Small intestine (tissue), 16 donors: ENCODE measurements around the gene OR4M1. TPM values are rescaled to one million over a fixed set of nuclear protein-coding genes. Genes with fewer than 3 reads are reported as not detected.
"Not testable (repeated sequence)": the region's sequence is repeated elsewhere in the genome, so short reads cannot be mapped to it uniquely, and the experiment has no call there.

Experiments used
- DNase-seq, 2 donors: peaks; one replicate each; pipeline versions ENCODE4 v3.0.0 to v3.0.0-alpha.2; 2013
- FAIRE-seq: peaks from 2 replicates; lab custom pipeline; 2012; peaks lifted over from hg19 to GRCh38; lab: Jason Lieb, UNC
- H3K27ac ChIP-seq, 3 donors: one replicate each; pipeline ENCODE4 v1.5.1; 2013; ENCODE audit warnings: low read length in 2 of 3, mild to moderate bottlenecking in 2 of 3, control low read depth in 1 of 3, inconsistent platforms in 1 of 3, low read depth in 1 of 3, moderate library complexity in 1 of 3
- H3K27me3 ChIP-seq, 3 donors: one replicate each; pipeline ENCODE4 v1.6.1; 2013; ENCODE audit warnings: low read length in 3 of 3, inconsistent platforms in 1 of 3; ENCODE audit not compliant: control insufficient read depth in 3 of 3, insufficient read depth in 3 of 3
- H3K36me3 ChIP-seq, 3 donors: one replicate each; pipeline ENCODE4 v1.6.1; 2013; ENCODE audit warnings: low read length in 3 of 3, inconsistent platforms in 1 of 3, low read depth in 1 of 3, mild to moderate bottlenecking in 1 of 3, moderate library complexity in 1 of 3; ENCODE audit not compliant: control insufficient read depth in 3 of 3, insufficient read depth in 2 of 3
- H3K4me1 ChIP-seq, 3 donors: one replicate each; pipeline ENCODE4 v1.6.1; 2013; ENCODE audit warnings: low read length in 2 of 3, inconsistent platforms in 1 of 3, low read depth in 1 of 3, mild to moderate bottlenecking in 1 of 3, moderate library complexity in 1 of 3; ENCODE audit not compliant: control insufficient read depth in 3 of 3, insufficient read depth in 2 of 3
- H3K4me3 ChIP-seq, 3 donors: one replicate each; pipeline ENCODE4 v1.5.1; 2013; ENCODE audit warnings: low read length in 3 of 3, control low read depth in 1 of 3, inconsistent platforms in 1 of 3, low read depth in 1 of 3, mild to moderate bottlenecking in 1 of 3, moderate library complexity in 1 of 3
- H3K9me3 ChIP-seq, 2 donors: one replicate each; pipeline ENCODE4 v1.6.1; 2013; ENCODE audit warnings: low read depth in 1 of 2, low read length in 1 of 2; ENCODE audit not compliant: control insufficient read depth in 2 of 2, insufficient read depth in 1 of 2
- WGBS, 3 donors: extraction: QIAGEN DNeasy Blood & Tissue Kit; methylation state at CpG; one replicate each; pipeline ENCODE4 v1.1.7; 2013; 5-methylcytosine and 5-hydroxymethylcytosine counted together
- long read RNA-seq, 10 donors: transcript quantifications; one replicate each; lab custom pipeline, GENCODE V29; 2026
- polyA plus RNA-seq, 4 donors: library from polyadenylated mRNA; stranded (reverse) in 3 of 4; unstranded in 1 of 4; fragments of 200-250 nt in 3 of 4; fragments of 120-200 nt in 1 of 4; gene quantifications; one replicate each; pipeline versions ENCODE4 v1.2.1 to v1.2.3, GENCODE V29; 2013
- donor health status: healthy with polysubstance abuse.
- donor health status: control.
- donor health status: control.
- donor health status: Bipolar disorder and iron deficiency.
- donor health status: healthy.

Gene OR4M1, protein sequence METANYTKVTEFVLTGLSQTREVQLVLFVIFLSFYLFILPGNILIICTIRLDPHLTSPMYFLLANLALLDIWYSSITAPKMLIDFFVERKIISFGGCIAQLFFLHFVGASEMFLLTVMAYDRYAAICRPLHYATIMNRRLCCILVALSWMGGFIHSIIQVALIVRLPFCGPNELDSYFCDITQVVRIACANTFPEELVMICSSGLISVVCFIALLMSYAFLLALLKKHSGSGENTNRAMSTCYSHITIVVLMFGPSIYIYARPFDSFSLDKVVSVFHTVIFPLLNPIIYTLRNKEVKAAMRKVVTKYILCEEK
- not detected for polyA plus RNA-seq
- long read RNA-seq, donor 1, result 0 reads
- long read RNA-seq, donor 2, result 0 reads
- long read RNA-seq, donor 3, result 0 reads
- long read RNA-seq, donor 4, result 0 reads
- long read RNA-seq, donor 5, result 0 reads
- long read RNA-seq, donor 6, result 0 reads
- long read RNA-seq, donor 7, result 0 reads
- long read RNA-seq, donor 8, result 0 reads
- long read RNA-seq, donor 9, result 0 reads
- long read RNA-seq, donor 10, result 0 reads

DNA sequence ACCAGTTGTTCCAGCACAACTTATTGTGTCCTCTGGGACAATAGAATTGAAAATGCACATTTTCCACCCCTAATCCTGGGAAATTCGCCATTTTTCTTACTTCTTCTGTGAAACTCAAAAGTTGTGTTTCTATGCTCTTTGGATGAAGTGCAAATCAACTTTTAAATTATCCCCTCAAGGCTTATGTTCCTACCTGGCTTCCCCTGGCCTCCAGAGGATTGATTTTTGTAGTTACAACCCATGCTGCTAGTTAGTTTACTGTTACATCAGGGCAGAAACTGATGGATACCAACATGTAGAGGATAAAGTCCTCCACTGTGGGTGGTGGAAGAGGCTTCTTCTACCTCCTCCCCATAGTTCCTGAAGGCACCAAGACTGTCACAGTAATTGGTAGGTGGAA lies at the start of gene OR4M1:
Gene OR4M1, plus strand, starts transcription at position 301 of the 400 bp plus-strand sequence. CDS start 6,819 bp downstream, outside the sequence.
- not testable (repeated sequence) for H3K4me1 ChIP-seq, H3K4me3 ChIP-seq, FAIRE-seq, H3K27ac ChIP-seq, H3K36me3 ChIP-seq, H3K27me3 ChIP-seq, DNase-seq
- 0 to 9% (median 3%) methylated on average over 1 of the region's 1 CpG for WGBS, 3 donors
- peaks cover 5 to 11% of the 10 kb centered on the region in 2 donors for H3K9me3 ChIP-seq

DNA sequence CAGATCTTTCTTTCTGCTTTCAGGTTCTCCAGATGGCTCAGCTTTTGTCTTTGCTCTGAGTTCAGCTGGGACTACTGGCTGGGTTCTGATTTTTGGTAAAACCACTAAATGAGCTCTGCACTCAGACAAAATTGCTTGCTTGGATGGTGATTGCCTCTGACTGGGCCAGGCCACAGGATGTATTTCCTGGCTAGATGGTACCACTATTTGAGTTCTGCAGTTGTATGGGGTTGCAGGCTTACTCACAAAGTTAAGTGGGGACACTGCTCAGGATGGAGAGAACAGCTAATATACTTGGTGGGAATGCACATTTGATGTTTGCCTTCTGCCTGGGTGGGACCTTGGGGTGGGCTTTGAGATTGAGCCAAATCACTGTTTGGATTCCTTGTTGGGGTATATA lies 43.9 kb upstream of the OR4M1 start:
- DNase-seq (no peak), FAIRE-seq (no peak)
- H3K4me1 ChIP-seq, result no peaks in the 10 kb centered on the region
- H3K27ac ChIP-seq, result no peak overlapping the region
- H3K36me3 ChIP-seq, result no peaks in the 10 kb centered on the region
- H3K4me3 ChIP-seq, result no peak overlapping the region
- peaks cover 0 to 10% of the 10 kb centered on the region in 2 donors for H3K9me3 ChIP-seq
- no peaks in the 10 kb centered on the region for H3K27me3 ChIP-seq

DNA sequence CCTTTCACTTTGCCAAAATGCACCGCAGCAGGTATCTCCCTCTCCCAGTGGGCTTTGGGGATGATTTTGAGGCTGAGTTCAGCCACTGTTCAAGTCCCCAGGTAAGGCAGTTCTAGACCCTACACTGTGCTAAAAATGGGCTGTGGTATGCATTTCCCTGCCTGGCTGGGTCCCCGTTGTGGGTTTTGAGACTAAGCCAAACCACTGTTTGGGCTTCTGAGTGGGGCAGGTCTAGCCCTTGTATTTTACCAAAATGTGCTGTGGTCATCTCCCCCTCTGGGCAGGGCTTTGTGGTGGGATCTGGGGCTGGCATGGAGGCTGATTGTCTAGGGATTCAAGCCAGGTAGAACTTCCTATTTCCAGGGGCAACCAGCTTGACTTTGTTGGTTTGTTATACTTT lies 43.5 kb upstream of the OR4M1 start:
- H3K36me3 ChIP-seq, result no peaks in the 10 kb centered on the region
- no peaks in the 10 kb centered on the region for H3K27me3 ChIP-seq
- FAIRE-seq (no peak), DNase-seq (no peak)
- WGBS, 3 donors, result 55 to 70% (median 69%) methylated on average over 2 of the region's 2 CpGs
- peaks cover 0 to 10% of the 10 kb centered on the region in 2 donors for H3K9me3 ChIP-seq
- H3K4me3 ChIP-seq, result no peak overlapping the region
- no peak overlapping the region for H3K27ac ChIP-seq
- no peaks in the 10 kb centered on the region for H3K4me1 ChIP-seq

DNA sequence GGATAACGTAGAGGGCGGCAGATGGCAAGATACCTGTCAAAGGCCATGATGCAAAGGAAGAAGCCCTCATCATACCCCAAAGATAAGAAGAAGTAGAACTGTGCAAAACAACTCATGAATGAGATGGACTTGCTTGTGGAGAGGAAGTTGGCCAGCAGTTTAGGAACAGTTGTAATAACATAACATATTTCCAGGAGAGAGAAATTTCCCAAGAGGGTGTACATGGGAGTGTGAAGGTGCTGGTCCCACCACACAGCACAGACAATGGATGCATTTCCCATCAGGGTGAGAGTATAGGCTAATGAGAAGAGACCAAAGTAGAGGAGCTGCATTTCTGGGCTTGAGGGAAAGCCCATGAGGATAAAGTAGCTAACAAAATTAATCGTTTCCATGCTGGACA lies 39.4 kb upstream of the OR4M1 start:
- FAIRE-seq, H3K4me1 ChIP-seq, H3K36me3 ChIP-seq, DNase-seq, H3K9me3 ChIP-seq, H3K27ac ChIP-seq, H3K4me3 ChIP-seq, H3K27me3 ChIP-seq: not testable (repeated sequence)
- WGBS, 3 donors, result 66 to 81% (median 73%) methylated on average over 3 of the region's 3 CpGs

DNA sequence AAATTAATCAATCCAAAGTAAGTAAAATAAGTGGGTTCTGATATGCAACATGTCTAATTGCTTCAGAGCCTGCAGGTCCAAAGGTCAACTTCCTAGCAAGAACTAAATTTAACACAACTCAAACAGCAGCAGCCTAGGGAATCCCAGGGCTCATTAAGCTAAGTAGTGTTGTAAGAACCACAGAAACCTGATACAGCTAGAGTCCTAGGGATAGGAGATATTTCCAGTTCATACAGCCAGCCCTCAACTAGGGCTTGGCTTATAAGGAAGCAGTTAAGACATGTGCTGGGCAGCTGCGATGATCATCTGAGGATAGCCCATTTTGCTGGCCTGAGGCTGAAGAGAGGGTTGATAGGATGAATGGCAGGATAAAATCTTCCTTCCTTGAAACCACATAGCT lies 30.0 kb upstream of the OR4M1 start, which contains the start of gene OR4Q3:
Gene OR4Q3, plus strand, starts transcription at position 316 of the 400 bp plus-strand sequence.
- no peaks in the 10 kb centered on the region for H3K36me3 ChIP-seq
- no peak for FAIRE-seq
- no peak within 1 kb of the TSS for H3K4me3 ChIP-seq
- no peak within 1 kb of the TSS for H3K27ac ChIP-seq
- H3K9me3 ChIP-seq, result peaks cover 2 to 9% of the 10 kb centered on the region in 2 donors
- H3K27me3 ChIP-seq, result no peaks in the 10 kb centered on the region
- WGBS, 3 donors, result 73 to 100% (median 81%) methylated on average over 1 of the region's 1 CpG
- no peaks in the 10 kb centered on the region for H3K4me1 ChIP-seq
- no peak for DNase-seq

DNA sequence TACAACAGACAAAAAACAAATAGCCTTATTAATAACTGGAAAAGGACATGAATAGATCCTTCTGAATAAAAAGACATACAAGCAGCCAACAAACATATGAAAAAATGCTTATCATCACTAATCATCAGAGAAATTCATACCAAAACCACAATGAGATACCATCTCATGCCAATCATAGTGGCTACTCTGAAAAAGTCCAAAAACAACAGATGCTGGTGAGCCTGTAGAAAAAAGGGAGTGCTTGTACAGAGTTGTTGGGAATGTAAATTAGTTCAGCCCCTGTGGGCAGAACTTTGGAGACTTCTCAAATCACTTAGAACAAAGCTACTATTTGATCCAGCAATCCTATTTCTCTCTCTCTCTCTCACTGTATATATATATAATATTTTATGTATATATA lies 21.0 kb upstream of the OR4M1 start:
- H3K4me3 ChIP-seq, H3K27ac ChIP-seq, FAIRE-seq, DNase-seq, H3K36me3 ChIP-seq, H3K27me3 ChIP-seq, H3K9me3 ChIP-seq, H3K4me1 ChIP-seq: not testable (repeated sequence)

DNA sequence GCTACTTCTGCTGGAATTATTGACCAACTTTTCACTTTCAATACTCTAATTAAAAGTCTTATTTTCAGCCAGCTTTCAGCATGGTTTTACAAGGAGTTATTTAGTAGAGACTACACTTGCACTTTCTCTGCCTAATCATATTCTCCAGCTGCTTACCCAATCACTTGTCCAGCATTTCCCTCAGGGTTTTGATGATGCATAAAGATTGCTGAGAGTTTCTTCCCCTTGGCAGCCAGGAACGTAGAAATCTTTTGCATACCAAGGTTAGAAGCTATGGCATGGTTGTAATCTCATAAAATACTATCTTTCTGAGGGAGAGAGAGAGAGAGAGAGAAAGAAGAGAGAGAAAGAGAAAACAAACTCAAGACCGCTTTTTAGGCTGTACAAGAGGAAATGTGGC lies 19.1 kb upstream of the OR4M1 start:
- FAIRE-seq (no peak), DNase-seq (no peak)
- Histone ChIP-seq H3K27ac (no peak overlapping the region), H3K9me3 (no peaks in the 10 kb centered on the region), H3K36me3 (no peaks in the 10 kb centered on the region), H3K27me3 (no peaks in the 10 kb centered on the region), H3K4me1 (no peaks in the 10 kb centered on the region), H3K4me3 (no peak overlapping the region)
- 23 to 33% (median 24%) methylated on average over 2 of the region's 2 CpGs for WGBS, 3 donors

DNA sequence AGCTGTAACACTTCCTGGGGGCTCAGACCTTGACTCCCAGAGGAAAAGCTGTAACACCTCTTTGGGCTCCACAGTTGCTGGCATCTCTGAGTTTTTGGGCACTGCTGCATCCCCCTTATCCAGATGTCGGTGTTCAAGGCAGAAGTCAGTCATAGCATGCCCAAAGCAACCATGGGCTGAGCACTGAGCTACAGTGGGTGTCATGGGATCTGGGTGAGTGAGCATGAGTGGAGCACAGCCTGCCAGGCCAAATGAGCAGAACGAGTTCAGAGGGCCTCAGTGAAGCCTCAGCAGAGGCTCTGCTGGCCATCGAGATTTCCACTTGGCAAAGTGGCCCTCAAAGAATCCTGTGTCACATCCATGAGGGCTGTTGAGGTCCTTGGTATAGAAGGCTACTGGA lies 1.8 kb upstream of the OR4M1 start:
- 43 to 50% (median 49%) methylated on average over 3 of the region's 3 CpGs for WGBS, 3 donors
- FAIRE-seq, result not testable (repeated sequence)

More for the DNA sequence above, 1.8 kb upstream of the OR4M1 start:
- H3K36me3 ChIP-seq, H3K27me3 ChIP-seq, H3K4me1 ChIP-seq, H3K27ac ChIP-seq, H3K4me3 ChIP-seq, DNase-seq: not testable (repeated sequence)
- H3K9me3 ChIP-seq, result peaks cover 5 to 11% of the 10 kb centered on the region in 2 donors
